Measurements from ENCODE around the gene COL15A1.
A peak's percentile ranks its signal among the peaks of the same experiment; 100 is the strongest.

Gene COL15A1

GRCh38 chr9:98995971-98996504, 52.3 kb downstream of the COL15A1 start:
- no peak for TF ChIP-seq CTCF (conservative IDR thresholded peaks at IDR 0.05; ENCODE audit: low read depth, low read length)
- DNase-seq (ENCODE audit: low read depth) = no peak
- no peak overlapping the region for H3K4me3 ChIP-seq (ENCODE audit: low read length)

GRCh38 chr9:98997604-98998003, 53.9 kb downstream of the COL15A1 start:
- no peak for DNase-seq (ENCODE audit: low read depth)
- no peak for TF ChIP-seq CTCF (conservative IDR thresholded peaks at IDR 0.05; ENCODE audit: low read depth, low read length)
- H3K4me3 ChIP-seq (ENCODE audit: low read length) = no peak overlapping the region

- H3K4me3 ChIP-seq (ENCODE audit: low read length) = peak overlapping the region; percentile 18
- DNase-seq (ENCODE audit: low read depth) = no peak
- peak; percentile 92 for TF ChIP-seq CTCF (conservative IDR thresholded peaks at IDR 0.05; ENCODE audit: low read depth, low read length)
These were observed 54.9 kb downstream of the COL15A1 start for GRCh38 chr9:98998441-98999151.

GRCh38 chr9:98999152-98999525, 55.4 kb downstream of the COL15A1 start:
- H3K4me3 ChIP-seq (ENCODE audit: low read length) = no peak overlapping the region
- TF ChIP-seq CTCF (conservative IDR thresholded peaks at IDR 0.05; ENCODE audit: low read depth, low read length) = no peak
- no peak for DNase-seq (ENCODE audit: low read depth)

- no peak for DNase-seq (ENCODE audit: low read depth)
- no peak overlapping the region for H3K4me3 ChIP-seq (ENCODE audit: low read length)
- TF ChIP-seq CTCF (conservative IDR thresholded peaks at IDR 0.05; ENCODE audit: low read depth, low read length) = peak; percentile 83
These were observed 57.0 kb downstream of the COL15A1 start for GRCh38 chr9:99000476-99001395.

- no peak overlapping the region for H3K4me3 ChIP-seq (ENCODE audit: low read length)
- DNase-seq (ENCODE audit: low read depth) = no peak
- TF ChIP-seq CTCF (conservative IDR thresholded peaks at IDR 0.05; ENCODE audit: low read depth, low read length) = no peak
These were observed 58.2 kb downstream of the COL15A1 start for GRCh38 chr9:99001892-99002291.

All from retinal pigment epithelial cell (primary cell).